Endothelial cell of umbilical vein (primary cell): ENCODE measurements around the gene SSTR5.

Source experiments
- CTCF ChIP-seq, 2 donors: IDR thresholded peaks; 1 replicate in 1 of 2; 2 replicates in 1 of 2; pipeline ENCODE4 v1.5.1; 2011; ENCODE audit warnings: low read length in 2 of 2, mild to moderate bottlenecking in 2 of 2, moderate library complexity in 2 of 2, control low read depth in 1 of 2, inconsistent platforms in 1 of 2, low read depth in 1 of 2; ENCODE audit not compliant: insufficient read depth in 1 of 2; ENCODE audit errors: extremely low read depth in 1 of 2
- FOS ChIP-seq: IDR thresholded peaks from 2 replicates; pipeline ENCODE4 v1.6.1; 2011; ENCODE audit warnings: mild to moderate bottlenecking, low read length, moderate library complexity, borderline replicate concordance; ENCODE audit not compliant: insufficient read depth
- POLR2A ChIP-seq: IDR thresholded peaks from 2 replicates; pipeline ENCODE4 v1.6.1; 2012; ENCODE audit warnings: low read depth, mild to moderate bottlenecking, control low read depth, low read length

GRCh38 chr16:1124291-1124690, 51.7 kb downstream of the SSTR5 start:
- TF ChIP-seq CTCF (IDR thresholded peaks at IDR 0.05; ENCODE audit: extremely low read depth in 1 of 2, insufficient read depth in 1 of 2, low read depth in 1 of 2, low read length in 2 of 2) = no peak
- TF ChIP-seq POLR2A = no peak
- no peak for TF ChIP-seq FOS
